HG03521 (cell line): ENCODE measurements around the gene KCNJ14.

ENCODE experiments used
- ATAC-seq: cut with Tn5 transposase; IDR thresholded peaks from one replicate; pipeline ENCODE4 v1.9.1; 2021; ENCODE audit warnings: mild to moderate bottlenecking, moderate library complexity; ENCODE audit not compliant: unreplicated experiment

Gene KCNJ14

GRCh38 chr19:48469934-48470680, 14.7 kb downstream of the KCNJ14 start:
- ATAC-seq = no peak

GRCh38 chr19:48470856-48471255, 15.5 kb downstream of the KCNJ14 start:
- ATAC-seq = no peak

- ATAC-seq = no peak
Measured at GRCh38 chr19:48471836-48472235, 16.5 kb downstream of the KCNJ14 start.

- no peak for ATAC-seq
Measured at GRCh38 chr19:48473161-48473966, 18.0 kb downstream of the KCNJ14 start.

- no peak for ATAC-seq
Measured at GRCh38 chr19:48474084-48474592, 18.8 kb downstream of the KCNJ14 start.

- ATAC-seq = no peak
Measured at GRCh38 chr19:48475369-48476068, 20.1 kb downstream of the KCNJ14 start.

- no peak for ATAC-seq
Measured at GRCh38 chr19:48476176-48476575, 20.8 kb downstream of the KCNJ14 start.

- ATAC-seq = no peak
Measured at GRCh38 chr19:48477067-48477685, 21.8 kb downstream of the KCNJ14 start.

- no peak for ATAC-seq
Measured at GRCh38 chr19:48477698-48478338, 22.4 kb downstream of the KCNJ14 start.

- no peak for ATAC-seq
Measured at GRCh38 chr19:48478339-48479256, 23.2 kb downstream of the KCNJ14 start.

GRCh38 chr19:48479686-48480085, 24.3 kb downstream of the KCNJ14 start:
- no peak for ATAC-seq

- no peak for ATAC-seq
Measured at GRCh38 chr19:48480183-48480557, 24.8 kb downstream of the KCNJ14 start.

GRCh38 chr19:48480558-48481500, 25.5 kb downstream of the KCNJ14 start:
- no peak for ATAC-seq

GRCh38 chr19:48481846-48482639, 26.7 kb downstream of the KCNJ14 start:
- no peak for ATAC-seq

GRCh38 chr19:48483301-48483700, 27.9 kb downstream of the KCNJ14 start:
- no peak for ATAC-seq

GRCh38 chr19:48484247-48484893, 29.0 kb downstream of the KCNJ14 start:
- no peak for ATAC-seq
